IPS DF 6.9 (cell line): ENCODE results near the gene ZNF768.

Experiments used
- DNase-seq: peaks from one replicate; pipeline ENCODE4 v3.0.0-alpha.2; 2013; ENCODE audit warnings: low read depth, low spot score
- H3K27ac ChIP-seq: one replicate; pipeline ENCODE4 v1.5.1; 2013; ENCODE audit warnings: low read length, control low read depth
- H3K27me3 ChIP-seq: 2 replicates; pipeline ENCODE4 v1.6.1; 2013; ENCODE audit warnings: mild to moderate bottlenecking, low read length; ENCODE audit not compliant: control insufficient read depth, insufficient read depth
- H3K36me3 ChIP-seq: 2 replicates; pipeline ENCODE4 v1.6.1; 2013; ENCODE audit warnings: low read length; ENCODE audit not compliant: control insufficient read depth, insufficient read depth
- H3K4me1 ChIP-seq: 2 replicates; pipeline ENCODE4 v1.6.1; 2013; ENCODE audit warnings: low read length; ENCODE audit not compliant: control insufficient read depth, insufficient read depth
- H3K4me3 ChIP-seq: 2 replicates; pipeline ENCODE4 v1.5.1; 2013; ENCODE audit warnings: mild to moderate bottlenecking, low read length
- H3K9me3 ChIP-seq: 2 replicates; pipeline ENCODE4 v1.6.1; 2013; ENCODE audit warnings: low read length, inconsistent platforms; ENCODE audit not compliant: control insufficient read depth, insufficient read depth
- WGBS: extraction: QIAGEN DNeasy Blood & Tissue Kit; methylation state at CpG from one replicate; pipeline ENCODE4 v1.1.7; 2013; ENCODE audit warnings: mixed read lengths, missing lambda C conversion rate; ENCODE audit not compliant: insufficient read length, insufficient coverage; 5-methylcytosine and 5-hydroxymethylcytosine counted together

ZNF768 gene

GRCh38 chr16:30566531-30566930 lies 40.2 kb upstream of the ZNF768 start:
- DNase-seq, result no peak
- no peak overlapping the region for H3K27ac ChIP-seq
- WGBS, result no CpG with 5 or more reads among the region's 4 CpGs
- H3K27me3 ChIP-seq, result no peaks in the 10 kb centered on the region
- no peak overlapping the region for H3K4me3 ChIP-seq
- H3K9me3 ChIP-seq, result no peaks in the 10 kb centered on the region
- H3K36me3 ChIP-seq, result no peaks in the 10 kb centered on the region
- peaks cover 1% of the 10 kb centered on the region for H3K4me1 ChIP-seq

- Histone ChIP-seq H3K4me3 (no peak overlapping the region), H3K27ac (no peak overlapping the region), H3K9me3 (no peaks in the 10 kb centered on the region), H3K4me1 (peaks cover 1% of the 10 kb centered on the region), H3K36me3 (no peaks in the 10 kb centered on the region), H3K27me3 (no peaks in the 10 kb centered on the region)
- WGBS, result no CpG with 5 or more reads among the region's 8 CpGs
- no peak for DNase-seq
Observed at GRCh38 chr16:30565984-30566383, 39.6 kb upstream of the ZNF768 start.

GRCh38 chr16:30565526-30565925 lies 39.2 kb upstream of the ZNF768 start:
- Histone ChIP-seq H3K27me3 (no peaks in the 10 kb centered on the region), H3K27ac (no peak overlapping the region), H3K9me3 (no peaks in the 10 kb centered on the region), H3K4me3 (no peak overlapping the region), H3K4me1 (peaks cover 1% of the 10 kb centered on the region), H3K36me3 (no peaks in the 10 kb centered on the region)
- WGBS, result no CpG with 5 or more reads among the region's 7 CpGs
- no peak for DNase-seq

- Histone ChIP-seq H3K36me3 (no peaks in the 10 kb centered on the region), H3K27ac (no peak overlapping the region), H3K27me3 (no peaks in the 10 kb centered on the region), H3K9me3 (no peaks in the 10 kb centered on the region), H3K4me3 (no peak overlapping the region), H3K4me1 (no peaks in the 10 kb centered on the region)
- no CpG with 5 or more reads among the region's 14 CpGs for WGBS
- no peak for DNase-seq
Observed at GRCh38 chr16:30562021-30562420, 35.7 kb upstream of the ZNF768 start.

GRCh38 chr16:30561089-30561816 lies 34.9 kb upstream of the ZNF768 start:
- Histone ChIP-seq H3K27ac (no peak overlapping the region), H3K36me3 (no peaks in the 10 kb centered on the region), H3K4me1 (no peaks in the 10 kb centered on the region), H3K9me3 (no peaks in the 10 kb centered on the region), H3K27me3 (no peaks in the 10 kb centered on the region), H3K4me3 (no peak overlapping the region)
- no CpG with 5 or more reads among the region's 46 CpGs for WGBS
- DNase-seq, result no peak

- H3K27ac ChIP-seq, result no peak overlapping the region
- DNase-seq, result no peak
- peaks cover 7% of the 10 kb centered on the region; the same call in 1 of the 2 replicates for H3K36me3 ChIP-seq
- WGBS, result no CpG with 5 or more reads among the region's 6 CpGs
- no peaks in the 10 kb centered on the region for H3K9me3 ChIP-seq
- H3K27me3 ChIP-seq, result no peaks in the 10 kb centered on the region
- peaks cover 3% of the 10 kb centered on the region; the same call in 1 of the 2 replicates for H3K4me1 ChIP-seq
- no peak overlapping the region for H3K4me3 ChIP-seq
Observed at GRCh38 chr16:30559690-30560089, 33.3 kb upstream of the ZNF768 start.

GRCh38 chr16:30558789-30559377 lies 32.5 kb upstream of the ZNF768 start:
- no peak overlapping the region; the same call in 1 of the 2 replicates for H3K4me3 ChIP-seq
- H3K4me1 ChIP-seq, result peaks cover 3% of the 10 kb centered on the region; the same call in 1 of the 2 replicates
- DNase-seq, result no peak
- no peaks in the 10 kb centered on the region for H3K9me3 ChIP-seq
- no CpG with 5 or more reads among the region's 21 CpGs for WGBS
- H3K27me3 ChIP-seq, result no peaks in the 10 kb centered on the region
- H3K27ac ChIP-seq, result no peak overlapping the region
- peaks cover 7% of the 10 kb centered on the region; the same call in 1 of the 2 replicates for H3K36me3 ChIP-seq

- Histone ChIP-seq H3K9me3 (no peaks in the 10 kb centered on the region), H3K4me1 (peaks cover 3% of the 10 kb centered on the region; the same call in 1 of the 2 replicates), H3K36me3 (peaks cover 7% of the 10 kb centered on the region; the same call in 1 of the 2 replicates), H3K4me3 (peak within 1 kb of the TSS; percentile 89), H3K27ac (no peak within 1 kb of the TSS), H3K27me3 (no peaks in the 10 kb centered on the region)
- DNase-seq, result peak; percentile 79
- no CpG with 5 or more reads among the region's 74 CpGs for WGBS
Observed at GRCh38 chr16:30557957-30558788, 31.8 kb upstream of the ZNF768 start, which contains the start of gene ZNF764. Gene ZNF764 (minus strand): TSS chr16:30558374. CDS start chr16:30558182, 192 bp downstream.

- WGBS, result no CpG with 5 or more reads among the region's 17 CpGs
- no peak for DNase-seq
- peaks cover 7% of the 10 kb centered on the region; the same call in 1 of the 2 replicates for H3K36me3 ChIP-seq
- H3K27ac ChIP-seq, result no peak overlapping the region
- H3K9me3 ChIP-seq, result no peaks in the 10 kb centered on the region
- no peaks in the 10 kb centered on the region for H3K27me3 ChIP-seq
- peak overlapping the region; percentile 89; the same call in 1 of the 2 replicates for H3K4me3 ChIP-seq
- peaks cover 3% of the 10 kb centered on the region; the same call in 1 of the 2 replicates for H3K4me1 ChIP-seq
Observed at GRCh38 chr16:30557707-30557956, 31.3 kb upstream of the ZNF768 start.

GRCh38 chr16:30556125-30556473 lies 29.7 kb upstream of the ZNF768 start:
- Histone ChIP-seq H3K9me3 (no peaks in the 10 kb centered on the region), H3K27ac (no peak overlapping the region), H3K4me3 (no peak overlapping the region), H3K27me3 (no peaks in the 10 kb centered on the region), H3K36me3 (peaks cover 7% of the 10 kb centered on the region; the same call in 1 of the 2 replicates), H3K4me1 (peaks cover 3% of the 10 kb centered on the region; the same call in 1 of the 2 replicates)
- no peak for DNase-seq
- WGBS, result no CpG with 5 or more reads among the region's 10 CpGs
